HL-60/S4 (cell line): ENCODE measurements around the gene PIK3R5.
"Not testable (repeated sequence)": the region's sequence is repeated elsewhere in the genome, so short reads cannot be mapped to it uniquely, and the experiment has no call there.

Experiments
- in situ Hi-C: fragments of 300-500 bp; cut with MboI; formaldehyde crosslinking; loops from 2 replicates; pipeline ENCODE4 v1.14.3; 2022; ENCODE audit warnings: low sequenced_read_pairs

Gene PIK3R5

GRCh38 chr17:8861495-8862181, 103.9 kb downstream of the PIK3R5 start:
- in situ Hi-C loops = no loop called here

- in situ Hi-C loops = no loop called here
Observed at GRCh38 chr17:8859804-8860430, 105.6 kb downstream of the PIK3R5 start.

GRCh38 chr17:8859027-8859803, 106.3 kb downstream of the PIK3R5 start:
- in situ Hi-C loops = no loop called here

- in situ Hi-C loops = no loop called here
Observed at GRCh38 chr17:8857919-8858318, 107.6 kb downstream of the PIK3R5 start.

GRCh38 chr17:8856869-8857575, 108.5 kb downstream of the PIK3R5 start:
- in situ Hi-C loops = no loop called here

- in situ Hi-C loops = not testable (repeated sequence)
Observed at GRCh38 chr17:8856205-8856603, 109.3 kb downstream of the PIK3R5 start.

GRCh38 chr17:8855477-8856204, 109.9 kb downstream of the PIK3R5 start:
- in situ Hi-C loops = no loop called here

- in situ Hi-C loops = no loop called here
Observed at GRCh38 chr17:8851600-8851999, 113.9 kb downstream of the PIK3R5 start.

GRCh38 chr17:8849311-8850041, 116.0 kb downstream of the PIK3R5 start:
- in situ Hi-C loops = no loop called here

GRCh38 chr17:8847891-8848290, 117.6 kb downstream of the PIK3R5 start:
- in situ Hi-C loops = no loop called here

GRCh38 chr17:8846768-8847211, 118.7 kb downstream of the PIK3R5 start:
- in situ Hi-C loops = no loop called here

GRCh38 chr17:8844229-8845218, 121.0 kb downstream of the PIK3R5 start:
- in situ Hi-C loops = no loop called here

- in situ Hi-C loops = no loop called here
Observed at GRCh38 chr17:8843344-8843743, 122.2 kb downstream of the PIK3R5 start.

- in situ Hi-C loops = no loop called here
Observed at GRCh38 chr17:8841844-8842243, 123.7 kb downstream of the PIK3R5 start.

GRCh38 chr17:8839410-8839935, 126.0 kb downstream of the PIK3R5 start:
- in situ Hi-C loops = no loop called here

GRCh38 chr17:8838551-8839095, 126.9 kb downstream of the PIK3R5 start:
- in situ Hi-C loops = no loop called here

GRCh38 chr17:8837563-8838075, 127.9 kb downstream of the PIK3R5 start:
- in situ Hi-C loops = no loop called here
